ENCODE results near the gene SKIC8.

Gene SKIC8

GRCh38 chr15:78257681-78258080, 41.7 kb downstream of the SKIC8 start:
- Histone ChIP-seq H3K4me2 (ENCODE audit: low read length) (no peak overlapping the region), H3K36me3 (ENCODE audit: insufficient read depth, low read length) (no peaks in the 10 kb centered on the region), H3K27ac (ENCODE audit: low read depth, low read length, poor library complexity, severe bottlenecking) (no peak overlapping the region), H3K9ac (ENCODE audit: low read length) (no peak overlapping the region), H4K20me1 (ENCODE audit: insufficient read depth, low read length) (no peaks in the 10 kb centered on the region), H3F3A (ENCODE audit: insufficient read depth, low read length) (no peaks in the 10 kb centered on the region), H3K79me2 (ENCODE audit: insufficient read depth, low read length) (no peaks in the 10 kb centered on the region), H3K27me3 (ENCODE audit: insufficient read depth, low read length) (no peaks in the 10 kb centered on the region; the same call in 1 of the 2 replicates), H3K4me1 (ENCODE audit: insufficient read depth, low read length, severe bottlenecking) (no peaks in the 10 kb centered on the region), H2AFZ (ENCODE audit: low read length) (no peak overlapping the region), H3K4me3 (ENCODE audit: low read depth, low read length, poor library complexity, severe bottlenecking) (no peak overlapping the region), H3K9me2 (ENCODE audit: low read depth, low read length) (no peaks in the 10 kb centered on the region), H3K9me3 (ENCODE audit: low read length) (no peaks in the 10 kb centered on the region)
- no peak for TF ChIP-seq CTCF (IDR thresholded peaks at IDR 0.05; ENCODE audit: low read length)
- no peak for TF ChIP-seq EZH2 (IDR thresholded peaks at IDR 0.05; ENCODE audit: borderline replicate concordance, low read length)

DNA sequence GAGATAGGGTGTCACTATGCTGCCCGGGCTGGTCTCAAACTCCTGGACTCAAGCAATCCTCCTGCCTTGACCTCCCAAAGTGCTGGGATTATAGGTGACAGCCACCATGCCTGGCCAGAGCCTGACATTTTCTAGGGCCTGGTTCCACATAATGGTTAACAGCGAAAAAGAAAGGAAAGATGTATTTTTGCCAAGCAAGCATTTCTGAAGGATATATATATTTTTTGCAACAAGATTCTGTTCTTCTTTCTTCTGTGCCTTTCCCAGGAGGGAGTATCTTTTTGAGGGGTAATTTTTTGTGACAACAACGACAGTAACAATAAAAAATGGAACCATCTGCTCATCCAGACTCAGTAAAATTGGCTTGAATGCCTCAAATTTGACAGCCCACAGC, 43.4 kb downstream of the SKIC8 start:
- no peak overlapping the region for H2AFZ ChIP-seq (ENCODE audit: low read length)
- no peaks in the 10 kb centered on the region for H3K9me3 ChIP-seq (ENCODE audit: low read length)
- H3K27ac ChIP-seq (ENCODE audit: low read depth, low read length, poor library complexity, severe bottlenecking) = no peak overlapping the region
- no peaks in the 10 kb centered on the region for H3K9me2 ChIP-seq (ENCODE audit: low read depth, low read length)
- no peak overlapping the region for H3K9ac ChIP-seq (ENCODE audit: low read length)
- no peak overlapping the region for H3K4me2 ChIP-seq (ENCODE audit: low read length)
- no peaks in the 10 kb centered on the region for H4K20me1 ChIP-seq (ENCODE audit: insufficient read depth, low read length)
- TF ChIP-seq CTCF (IDR thresholded peaks at IDR 0.05; ENCODE audit: low read length) (no peak), EZH2 (IDR thresholded peaks at IDR 0.05; ENCODE audit: borderline replicate concordance, low read length) (no peak)
- H3K4me3 ChIP-seq (ENCODE audit: low read depth, low read length, poor library complexity, severe bottlenecking) = no peak overlapping the region
- no peaks in the 10 kb centered on the region for H3K36me3 ChIP-seq (ENCODE audit: insufficient read depth, low read length)
- H3K79me2 ChIP-seq (ENCODE audit: insufficient read depth, low read length) = no peaks in the 10 kb centered on the region
- no peaks in the 10 kb centered on the region for H3K4me1 ChIP-seq (ENCODE audit: insufficient read depth, low read length, severe bottlenecking)
- no peaks in the 10 kb centered on the region; the same call in 1 of the 2 replicates for H3K27me3 ChIP-seq (ENCODE audit: insufficient read depth, low read length)
- no peaks in the 10 kb centered on the region for H3F3A ChIP-seq (ENCODE audit: insufficient read depth, low read length)

GRCh38 chr15:78255421-78256043, 43.9 kb downstream of the SKIC8 start:
- H3K4me1 ChIP-seq (ENCODE audit: insufficient read depth, low read length, severe bottlenecking) = no peaks in the 10 kb centered on the region
- no peak overlapping the region for H3K27ac ChIP-seq (ENCODE audit: low read depth, low read length, poor library complexity, severe bottlenecking)
- TF ChIP-seq EZH2 (IDR thresholded peaks at IDR 0.05; ENCODE audit: borderline replicate concordance, low read length) = no peak
- no peak for TF ChIP-seq CTCF (IDR thresholded peaks at IDR 0.05; ENCODE audit: low read length)
- no peak overlapping the region for H2AFZ ChIP-seq (ENCODE audit: low read length)
- H3K27me3 ChIP-seq (ENCODE audit: insufficient read depth, low read length) = no peaks in the 10 kb centered on the region; the same call in 1 of the 2 replicates
- no peak overlapping the region for H3K9ac ChIP-seq (ENCODE audit: low read length)
- no peaks in the 10 kb centered on the region for H3F3A ChIP-seq (ENCODE audit: insufficient read depth, low read length)
- H3K4me3 ChIP-seq (ENCODE audit: low read depth, low read length, poor library complexity, severe bottlenecking) = no peak overlapping the region
- H3K9me3 ChIP-seq (ENCODE audit: low read length) = no peaks in the 10 kb centered on the region
- H3K9me2 ChIP-seq (ENCODE audit: low read depth, low read length) = no peaks in the 10 kb centered on the region
- no peak overlapping the region for H3K4me2 ChIP-seq (ENCODE audit: low read length)
- H3K79me2 ChIP-seq (ENCODE audit: insufficient read depth, low read length) = no peaks in the 10 kb centered on the region
- H4K20me1 ChIP-seq (ENCODE audit: insufficient read depth, low read length) = no peaks in the 10 kb centered on the region
- H3K36me3 ChIP-seq (ENCODE audit: insufficient read depth, low read length) = no peaks in the 10 kb centered on the region

Measured in OCI-LY1 (cell line).